GM18870 (cell line): ENCODE results near the gene C2orf81.
"Not testable (repeated sequence)": the region's sequence is repeated elsewhere in the genome, so short reads cannot be mapped to it uniquely, and the experiment has no call there.

Experiments
- ATAC-seq: cut with Tn5 transposase; IDR thresholded peaks from one replicate; pipeline ENCODE4 v1.9.1; 2021; ENCODE audit warnings: moderate library complexity; ENCODE audit not compliant: unreplicated experiment

The C2orf81 gene

DNA sequence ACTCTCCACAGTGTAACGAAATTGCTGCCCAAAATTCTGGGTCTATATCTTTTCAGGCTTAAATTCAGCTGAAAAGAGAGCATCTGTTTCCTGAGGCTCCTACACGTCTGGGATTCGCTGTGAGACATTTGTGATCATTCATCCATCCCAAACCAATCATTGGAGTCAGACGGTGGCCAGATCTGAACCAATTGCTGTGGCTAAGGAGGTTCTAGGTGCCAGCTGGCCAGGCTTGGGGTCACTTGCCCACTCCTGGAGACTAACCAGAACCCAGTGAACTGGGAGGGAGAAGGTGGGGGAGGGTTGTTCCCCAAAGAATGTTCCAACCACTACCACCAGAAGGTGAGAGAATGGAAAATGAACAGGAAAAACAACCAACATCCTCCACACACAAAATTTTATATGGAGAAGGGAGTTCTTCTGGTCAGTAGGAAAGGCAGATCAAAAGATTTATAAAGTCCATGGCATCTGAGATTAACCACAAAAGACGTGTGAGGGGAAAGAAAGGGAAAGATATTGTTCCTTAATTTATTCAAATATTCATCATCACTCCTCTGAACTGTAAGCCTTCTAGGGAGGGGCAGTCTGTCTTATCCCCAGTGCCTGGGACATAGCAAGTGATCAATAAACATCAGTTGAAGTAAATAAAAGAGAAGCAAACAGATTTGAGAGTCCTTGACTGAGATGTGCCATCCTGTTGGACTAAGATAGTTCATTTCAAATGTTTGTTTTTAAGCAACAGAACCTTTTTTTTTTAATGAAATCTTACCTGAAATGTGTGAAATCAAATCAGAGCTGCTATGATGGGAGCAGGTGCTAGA, 23.3 kb upstream of the C2orf81 start:
- no peak for ATAC-seq

- not testable (repeated sequence) for ATAC-seq
Observed at GRCh38 chr2:74442483-74443297, 21.3 kb upstream of the C2orf81 start.

GRCh38 chr2:74441690-74442482, 20.5 kb upstream of the C2orf81 start, which contains the start of gene RTKN:
Gene RTKN, minus strand, starts transcription at chr2:74441937. Its CDS starts 121 bp downstream, at chr2:74441816.
- ATAC-seq = no peak

DNA sequence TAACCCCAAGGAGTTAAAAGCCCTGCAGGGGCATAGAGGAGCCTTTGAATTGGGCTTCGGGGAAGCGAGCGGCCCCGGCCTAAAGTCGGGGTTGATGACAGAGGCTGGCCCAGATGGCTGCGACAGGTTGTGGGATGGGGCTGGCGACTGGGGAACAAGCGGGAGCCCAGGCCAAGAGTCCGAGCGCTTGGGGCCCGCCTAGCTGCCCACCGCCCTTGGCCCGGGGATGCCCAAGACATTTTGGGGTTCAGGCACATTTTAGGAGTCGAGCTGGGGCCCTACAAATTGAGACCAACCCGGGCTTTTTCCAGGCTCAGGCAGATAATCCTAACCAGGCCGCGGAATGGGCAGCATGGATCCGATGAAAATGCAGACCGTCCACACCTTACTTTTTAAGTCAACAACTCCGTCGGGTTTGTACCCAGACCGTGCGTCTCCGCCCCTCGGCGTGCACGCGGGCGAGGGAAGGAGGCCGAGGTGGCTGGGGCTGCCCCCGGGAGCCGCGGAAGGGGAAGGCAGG, 19.8 kb upstream of the C2orf81 start:
- ATAC-seq = no peak

GRCh38 chr2:74440378-74441169, 19.2 kb upstream of the C2orf81 start:
- peak; percentile 46 for ATAC-seq

- no peak for ATAC-seq
Observed at GRCh38 chr2:74439803-74440377, 18.5 kb upstream of the C2orf81 start.

GRCh38 chr2:74439373-74439772, 18.0 kb upstream of the C2orf81 start:
- ATAC-seq = no peak

GRCh38 chr2:74438248-74438647, 16.8 kb upstream of the C2orf81 start:
- ATAC-seq = no peak

DNA sequence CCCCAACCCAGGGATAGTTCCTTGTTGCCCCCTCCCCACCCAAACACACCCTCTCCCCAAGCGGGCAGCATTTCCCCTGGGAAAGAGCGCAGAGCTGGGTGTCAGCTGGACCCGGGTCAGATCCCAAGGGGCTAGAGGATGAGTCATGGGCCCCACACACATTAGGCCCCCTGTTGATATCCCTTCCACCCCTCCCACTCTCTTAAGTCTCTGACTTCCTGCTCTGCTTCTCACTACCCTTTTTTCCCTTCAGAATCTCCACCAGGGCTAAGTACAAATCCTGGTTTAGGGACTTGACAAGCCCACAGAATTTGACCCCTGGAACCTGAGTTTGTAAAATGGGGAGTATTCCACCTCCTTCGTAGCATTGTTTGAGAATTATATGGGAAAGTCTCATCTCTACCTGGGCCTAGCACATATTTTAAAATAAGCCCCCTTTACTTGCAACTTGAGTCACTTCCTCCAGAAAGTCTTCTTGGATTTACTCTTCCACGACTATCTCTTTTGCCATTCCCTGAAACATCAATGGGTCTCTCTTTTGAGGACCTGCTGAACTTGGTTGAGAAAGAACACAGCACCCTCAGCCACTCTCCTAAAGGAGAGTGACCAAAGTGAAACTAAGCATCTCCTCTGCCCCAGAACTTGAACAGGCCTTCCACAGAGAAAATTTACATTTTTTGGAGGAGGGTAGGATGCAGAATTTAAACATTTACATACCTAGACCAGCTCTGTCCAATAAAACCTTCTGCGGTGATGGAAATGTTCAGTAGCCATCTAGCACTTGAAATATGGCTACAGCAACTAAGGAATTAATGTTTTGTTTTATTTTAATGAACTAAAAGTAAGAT, 15.7 kb upstream of the C2orf81 start:
- ATAC-seq = no peak

GRCh38 chr2:74436111-74436805, 14.8 kb upstream of the C2orf81 start:
- no peak for ATAC-seq

- no peak for ATAC-seq
Observed at GRCh38 chr2:74430502-74430901, 9.1 kb upstream of the C2orf81 start.

- no peak for ATAC-seq
Observed at GRCh38 chr2:74429487-74430451, 8.3 kb upstream of the C2orf81 start.

DNA sequence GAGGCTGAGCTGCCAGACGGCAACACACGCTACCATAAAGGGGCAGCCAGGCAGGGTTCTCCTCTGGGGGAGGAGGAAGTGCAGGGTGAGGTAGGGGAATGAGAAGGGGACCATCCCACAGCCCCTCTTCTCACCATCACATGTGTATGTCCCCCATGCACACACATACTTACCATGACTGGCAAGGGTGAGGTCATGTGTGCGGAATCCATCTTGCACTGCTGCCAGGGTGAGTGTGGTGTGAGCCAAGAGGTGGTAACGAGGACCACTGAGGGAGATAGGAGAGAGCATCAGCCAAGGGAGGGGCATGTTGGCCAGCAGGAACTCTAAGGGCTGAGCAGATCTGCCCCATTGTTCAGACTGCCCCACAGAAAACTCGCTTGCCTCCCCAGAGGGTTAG, 7.3 kb upstream of the C2orf81 start:
- no peak for ATAC-seq

DNA sequence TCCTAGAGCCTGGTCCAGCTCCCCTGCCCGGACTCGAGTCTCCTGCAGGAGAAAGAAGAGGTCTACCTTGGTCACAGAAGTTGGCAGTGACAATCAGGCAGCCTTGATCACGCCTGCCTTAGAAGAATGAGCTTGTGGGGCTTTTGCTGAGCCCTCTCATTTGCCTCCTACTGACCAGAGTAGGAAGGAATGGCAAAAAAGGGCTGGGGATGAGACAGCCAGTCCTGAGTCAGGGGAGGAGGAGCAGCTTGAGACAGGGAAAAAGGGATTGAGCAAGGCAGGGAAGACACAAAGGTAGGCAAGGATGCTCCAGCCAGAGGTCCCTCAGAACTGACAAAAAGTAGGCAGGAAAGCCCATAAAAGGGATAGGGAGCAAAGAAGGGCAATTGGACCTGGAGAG, 6.1 kb upstream of the C2orf81 start:
- no peak for ATAC-seq

GRCh38 chr2:74426181-74426758, 4.9 kb upstream of the C2orf81 start:
- ATAC-seq = no peak

DNA sequence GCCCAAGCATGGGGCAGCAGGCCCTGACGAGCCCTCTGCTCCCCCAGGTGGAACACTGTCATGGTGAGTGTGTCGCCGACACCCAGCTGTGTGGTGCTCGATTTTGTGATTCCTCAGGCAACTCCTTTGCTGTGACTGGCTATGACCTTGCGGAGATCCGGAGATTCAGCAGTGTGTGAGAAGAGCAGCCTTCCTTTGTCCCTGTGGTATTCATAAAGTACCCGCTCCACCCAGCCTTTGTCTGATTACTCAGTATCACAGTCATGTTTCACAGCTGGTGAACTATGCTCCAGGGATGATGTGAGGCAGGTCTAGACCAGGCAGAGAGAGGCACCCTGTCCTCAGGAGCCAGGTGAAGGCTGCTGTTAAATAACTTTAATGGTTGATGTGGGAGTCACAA, 4.1 kb upstream of the C2orf81 start:
- no peak for ATAC-seq

DNA sequence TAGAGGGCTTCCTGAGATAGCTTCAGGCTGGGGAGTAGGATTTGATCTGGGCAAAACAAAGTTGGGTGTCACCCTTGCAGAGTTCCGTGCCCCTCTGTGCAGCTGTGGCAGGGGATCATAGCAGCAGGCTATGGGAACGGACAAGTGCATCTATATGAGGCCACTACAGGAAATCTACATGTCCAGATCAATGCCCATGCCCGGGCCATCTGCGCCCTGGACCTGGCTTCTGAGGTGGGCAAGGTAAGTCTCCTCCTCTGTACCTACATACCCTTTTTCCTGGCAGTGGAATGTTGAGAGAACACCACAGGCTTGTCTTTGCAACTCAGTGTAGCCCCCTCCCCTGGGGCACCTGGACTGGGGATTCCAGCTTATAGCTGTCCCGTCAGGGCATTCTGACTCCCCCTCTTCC, 3.6 kb upstream of the C2orf81 start:
- ATAC-seq = no peak
